Kidney (tissue), 14 donors: ENCODE measurements around the gene MBD3L3. TPM values are rescaled to one million over a fixed set of nuclear protein-coding genes. Genes with fewer than 3 reads are reported as not detected.

ENCODE experiments used
- DNase-seq, 5 donors: peaks; one replicate each; pipeline ENCODE4 v3.0.0-alpha.2; 2013 to 2020
- FAIRE-seq: peaks from 2 replicates; lab custom pipeline; 2012; peaks lifted over from hg19 to GRCh38; lab: Jason Lieb, UNC
- H3K27ac ChIP-seq, 2 donors: one replicate each; pipeline ENCODE4 v1.7.0; 2013; ENCODE audit warnings: low read depth in 2 of 2, low read length in 2 of 2, inconsistent platforms in 1 of 2
- H3K27me3 ChIP-seq: one replicate; pipeline ENCODE4 v1.7.1; 2013; ENCODE audit warnings: low read length, inconsistent platforms; ENCODE audit not compliant: control insufficient read depth, insufficient read depth
- H3K36me3 ChIP-seq, 3 donors: one replicate each; pipeline versions ENCODE4 v1.7.0 to v1.7.1; 2013; ENCODE audit warnings: low read length in 3 of 3, control low read depth in 1 of 3, inconsistent platforms in 1 of 3; ENCODE audit not compliant: insufficient read depth in 3 of 3, control insufficient read depth in 2 of 3
- H3K4me1 ChIP-seq, 3 donors: one replicate each; pipeline versions ENCODE4 v1.7.0 to v1.7.1; 2013; ENCODE audit warnings: low read length in 3 of 3, inconsistent platforms in 1 of 3, low read depth in 1 of 3; ENCODE audit not compliant: control insufficient read depth in 2 of 3, insufficient read depth in 2 of 3
- H3K4me3 ChIP-seq, 3 donors: one replicate each; pipeline versions ENCODE4 v1.7.0 to v1.8.1; 2013; ENCODE audit warnings: low read length in 3 of 3, control low read depth in 1 of 3, inconsistent platforms in 1 of 3
- H3K9ac ChIP-seq, 3 donors: one replicate each; pipeline versions ENCODE4 v1.7.0 to v1.7.1; 2013; ENCODE audit warnings: low read length in 3 of 3, control low read depth in 1 of 3, inconsistent platforms in 1 of 3
- H3K9me3 ChIP-seq, 3 donors: one replicate each; pipeline versions ENCODE4 v1.7.0 to v1.7.1; 2013; ENCODE audit warnings: low read length in 3 of 3, control low read depth in 1 of 3, inconsistent platforms in 1 of 3; ENCODE audit not compliant: control insufficient read depth in 2 of 3, insufficient read depth in 1 of 3
- CTCF ChIP-seq: IDR thresholded peaks from 3 replicates; pipeline ENCODE4 v1.5.1; 2012; ENCODE audit warnings: mild to moderate bottlenecking, moderate library complexity, borderline replicate concordance; ENCODE audit not compliant: insufficient read depth; ENCODE audit errors: extremely low read depth
- intact Hi-C: fragments of 100-400 bp; cut with DNase I; formaldehyde crosslinking; loops from one replicate; pipeline ENCODE4 v1.11.1; 2022
- polyA plus RNA-seq: library from polyadenylated mRNA; stranded (reverse); fragments of 350-450 nt; fragmentation: Illumina TruSeq; extraction: RNeasy Lipid Tissue Mini Kit (QIAGEN cat#74804); gene quantifications from one replicate; pipeline ENCODE4 v1.2.3, GENCODE V29; 2014; ENCODE audit warnings: low read depth, low replicate concordance; ENCODE audit not compliant: insufficient read depth
- total RNA-seq: library from RNA; stranded (reverse); fragmentation: NEBNext Ultra II Directional; extraction: Animal tissue kit (Norgen Biotek cat#: 25700); gene quantifications from one replicate; pipeline ENCODE4 v1.2.1, GENCODE V29; 2021
- donor health status: control.
- donor health status: control.
- donor health status: control.
- donor health status: control.
- donor health status: control.
- donor health status: DM: yes; HTN: yes; CAD: no.
- donor health status: Normal renal cell carcinoma (clear cell type).

Gene MBD3L3
- total and polyA plus RNA-seq, 2 donors from 2014 or later = not detected

GRCh38 chr19:7069904-7070226 lies 11.4 kb upstream of the MBD3L3 start:
- Histone ChIP-seq H3K36me3 (peaks cover 2 to 13% (median 9%) of the 10 kb centered on the region in 3 donors), H3K4me1 (peaks cover 0 to 6% (median 0%) of the 10 kb centered on the region in 3 donors), H3K9me3 (no peaks in the 10 kb centered on the region), H3K27me3 (no peaks in the 10 kb centered on the region), H3K27ac (peak overlapping the region; percentile 67 to 86), H3K4me3 (peak overlapping the region; percentile 81 to 95 (median 95)), H3K9ac (peak overlapping the region; percentile 68 to 96 (median 80))
- no peak for FAIRE-seq
- intact Hi-C loops = no loop called here
- no peak for TF ChIP-seq CTCF
- no peak for DNase-seq

- peak within 1 kb of the TSS; percentile 67 to 86 for H3K27ac ChIP-seq
- peak within 1 kb of the TSS; percentile 68 to 96 (median 80) for H3K9ac ChIP-seq
- DNase-seq (peak; percentile 98 to 100 (median 99)), FAIRE-seq (no peak)
- intact Hi-C loops = no loop called here
- H3K4me3 ChIP-seq = peak within 1 kb of the TSS; percentile 81 to 95 (median 95)
- no peaks in the 10 kb centered on the region for H3K9me3 ChIP-seq
- no peak for TF ChIP-seq CTCF
- H3K4me1 ChIP-seq = peaks cover 0 to 6% (median 0%) of the 10 kb centered on the region in 3 donors
- H3K36me3 ChIP-seq = peaks cover 2 to 11% (median 8%) of the 10 kb centered on the region in 3 donors
- H3K27me3 ChIP-seq = no peaks in the 10 kb centered on the region
These were observed 10.8 kb upstream of the MBD3L3 start, which contains the start of gene ZNF557 for GRCh38 chr19:7069042-7069903. Gene ZNF557, plus strand, starts transcription at chr19:7069703. Its CDS starts 5,372 bp downstream, at chr19:7075075.

GRCh38 chr19:7068599-7068998 lies 10.1 kb upstream of the MBD3L3 start:
- TF ChIP-seq CTCF = no peak
- Histone ChIP-seq H3K36me3 (peaks cover 2 to 9% (median 7%) of the 10 kb centered on the region in 3 donors), H3K27me3 (no peaks in the 10 kb centered on the region), H3K27ac (no peak overlapping the region), H3K9me3 (no peaks in the 10 kb centered on the region), H3K4me1 (peaks cover 0 to 6% (median 0%) of the 10 kb centered on the region in 3 donors), H3K9ac (no peak overlapping the region), H3K4me3 (peak overlapping the region; percentile 47 to 95 (median 63))
- FAIRE-seq (no peak), DNase-seq (no peak)
- intact Hi-C loops = no loop called here
